ENCODE measurements around the gene NUP62.

The NUP62 gene

GRCh38 chr19:49938662-49939061 is 9.4 kb upstream of the NUP62 start:
- no peak for DNase-seq (ENCODE audit: low spot score)
- no peak overlapping the region for H3K27ac ChIP-seq
- no peak overlapping the region for H3K4me3 ChIP-seq
- no peak for TF ChIP-seq CTCF (IDR thresholded peaks at IDR 0.05)

- Histone ChIP-seq H3K27ac (no peak overlapping the region), H3K4me3 (peak overlapping the region; percentile 57)
- TF ChIP-seq CTCF (IDR thresholded peaks at IDR 0.05): peak; percentile 97
- DNase-seq (ENCODE audit: low spot score): peak; percentile 83
Measured at GRCh38 chr19:49937750-49938381, 8.6 kb upstream of the NUP62 start.

GRCh38 chr19:49936549-49936948 is 7.2 kb upstream of the NUP62 start:
- no peak for DNase-seq (ENCODE audit: low spot score)
- Histone ChIP-seq H3K4me3 (no peak overlapping the region), H3K27ac (no peak overlapping the region)
- TF ChIP-seq CTCF (IDR thresholded peaks at IDR 0.05): no peak

- Histone ChIP-seq H3K4me3 (no peak overlapping the region), H3K27ac (no peak overlapping the region)
- DNase-seq (ENCODE audit: low spot score): no peak
- TF ChIP-seq CTCF (IDR thresholded peaks at IDR 0.05): no peak
Measured at GRCh38 chr19:49933643-49934042, 4.3 kb upstream of the NUP62 start.

- TF ChIP-seq CTCF (IDR thresholded peaks at IDR 0.05): no peak
- no peak for DNase-seq (ENCODE audit: low spot score)
- Histone ChIP-seq H3K4me3 (no peak overlapping the region), H3K27ac (no peak overlapping the region)
Measured at GRCh38 chr19:49932731-49933131, 3.4 kb upstream of the NUP62 start.

GRCh38 chr19:49932041-49932451 is 2.7 kb upstream of the NUP62 start:
- no peak for TF ChIP-seq CTCF (IDR thresholded peaks at IDR 0.05)
- no peak overlapping the region for H3K27ac ChIP-seq
- DNase-seq (ENCODE audit: low spot score): no peak
- no peak overlapping the region for H3K4me3 ChIP-seq

- no peak overlapping the region for H3K4me3 ChIP-seq
- no peak overlapping the region for H3K27ac ChIP-seq
- no peak for DNase-seq (ENCODE audit: low spot score)
- TF ChIP-seq CTCF (IDR thresholded peaks at IDR 0.05): no peak
Measured at GRCh38 chr19:49931293-49932040, 2.2 kb upstream of the NUP62 start.
